GM12878 (cell line): ENCODE measurements around the gene GTSF1L. TPM values are rescaled to one million over a fixed set of nuclear protein-coding genes. Genes with fewer than 3 reads are reported as not detected.
A peak's percentile ranks its signal among the peaks of the same experiment; 100 is the strongest.

ENCODE experiments used
- BCL11A ChIP-seq: IDR thresholded peaks from 2 replicates; pipeline ENCODE4 v1.6.1; 2011; ENCODE audit warnings: low read depth, low read length
- CREM ChIP-seq: IDR thresholded peaks from 2 replicates; pipeline ENCODE4 v1.6.1; 2014; ENCODE audit warnings: antibody characterized with exemption, low read depth
- E4F1 ChIP-seq: fragments of 450-650 bp; IDR thresholded peaks from 2 replicates; pipeline ENCODE4 v1.6.1; 2018; ENCODE audit warnings: borderline replicate concordance, mild to moderate bottlenecking; ENCODE audit not compliant: partially characterized antibody
- HDAC6 ChIP-seq: fragments of 200-600 bp; sonication (generic); IDR thresholded peaks from one replicate; pipeline ENCODE4 v1.8.0; 2017; ENCODE audit warnings: antibody characterized with exemption; ENCODE audit not compliant: unreplicated experiment
- HDGF ChIP-seq: fragments of 450-650 bp; IDR thresholded peaks from 2 replicates; pipeline ENCODE4 v1.6.1; 2016; ENCODE audit warnings: antibody characterized with exemption
- IKZF1 ChIP-seq: fragments of 450-650 bp; conservative IDR thresholded peaks from 2 replicates; pipeline ENCODE4 v1.6.1; 2017; ENCODE audit warnings: antibody characterized with exemption, mild to moderate bottlenecking
- IKZF2 ChIP-seq, 2 experiments: fragments of 450-650 bp; IDR thresholded peaks; 2 replicates each; pipeline ENCODE4 v1.6.1; 2017; ENCODE audit warnings: mild to moderate bottlenecking in 2 of 2, moderate library complexity in 2 of 2
- MTA2 ChIP-seq: fragments of 450-650 bp; IDR thresholded peaks from 2 replicates; pipeline ENCODE4 v1.6.1; 2016; ENCODE audit warnings: low read depth, mild to moderate bottlenecking, moderate library complexity
- NFIC ChIP-seq: IDR thresholded peaks from 2 replicates; pipeline ENCODE4 v1.6.1; 2012; ENCODE audit warnings: low read depth, mild to moderate bottlenecking, inconsistent platforms, low read length, moderate library complexity
- NR2C2 ChIP-seq: IDR thresholded peaks from 2 replicates; pipeline ENCODE4 v1.6.1; 2011; ENCODE audit warnings: borderline replicate concordance, low read depth; ENCODE audit not compliant: control insufficient read depth, insufficient read length
- NR2F1 ChIP-seq: fragments of 450-650 bp; conservative IDR thresholded peaks from 2 replicates; pipeline ENCODE4 v1.6.1; 2017; ENCODE audit warnings: mild to moderate bottlenecking
- PAX5 ChIP-seq: IDR thresholded peaks from 2 replicates; pipeline ENCODE4 v1.6.1; 2011; ENCODE audit warnings: low read depth, low read length, borderline replicate concordance
- POLR2A ChIP-seq: IDR thresholded peaks from 2 replicates; pipeline ENCODE4 v1.6.1; 2011; ENCODE audit warnings: low read depth, mild to moderate bottlenecking, low read length
- POLR2AphosphoS2 ChIP-seq: IDR thresholded peaks from 2 replicates; pipeline ENCODE4 v1.6.1; 2011; ENCODE audit warnings: low read depth, mild to moderate bottlenecking, low read length, improper control_type of control experiment, moderate library complexity
- POU2F2 ChIP-seq: IDR thresholded peaks from 3 replicates; pipeline ENCODE4 v1.6.1; 2011; ENCODE audit warnings: low read depth, mild to moderate bottlenecking, low read length, borderline replicate concordance
- RBBP5 ChIP-seq: fragments of 200-600 bp; sonication (generic); conservative IDR thresholded peaks from 2 replicates; pipeline ENCODE4 v1.6.1; 2016
- RUNX3 ChIP-seq: IDR thresholded peaks from 2 replicates; pipeline ENCODE4 v1.6.1; 2012; ENCODE audit warnings: low read length, inconsistent platforms
- SREBF1 ChIP-seq: IDR thresholded peaks from 2 replicates; pipeline ENCODE4 v1.6.1; 2012; ENCODE audit warnings: mild to moderate bottlenecking, low read length
- SUPT20H ChIP-seq: IDR thresholded peaks from 2 replicates; pipeline ENCODE4 v1.6.1; 2011; ENCODE audit warnings: low read depth, mild to moderate bottlenecking, low read length, moderate library complexity, borderline replicate concordance; ENCODE audit not compliant: control insufficient read depth
- TARDBP ChIP-seq: IDR thresholded peaks from 2 replicates; pipeline ENCODE4 v1.6.1; 2016; ENCODE audit warnings: borderline replicate concordance
- YY1 ChIP-seq: IDR thresholded peaks from 2 replicates; pipeline ENCODE4 v1.6.1; 2011; ENCODE audit warnings: low read depth, mild to moderate bottlenecking, low read length
- ZBTB11 ChIP-seq: fragments of 450-650 bp; formaldehyde crosslinking; IDR thresholded peaks from 2 replicates; pipeline ENCODE4 v1.5.0; 2022; ENCODE audit warnings: mild to moderate bottlenecking, missing genetic modification characterization
- ZNF24 ChIP-seq: fragments of 450-650 bp; IDR thresholded peaks from 2 replicates; pipeline ENCODE4 v1.6.1; 2017; ENCODE audit warnings: antibody characterized with exemption, mild to moderate bottlenecking
- polyA plus RNA-seq, 11 experiments: library from polyadenylated mRNA; depleted of rRNA in 4 of 11; unstranded in 6 of 11; stranded (reverse) in 5 of 11; fragments of >200 nt; fragmentation: Nextera tagmentation in 4 of 11; fragmentation: Illumina TruSeq in 1 of 11; extraction: Ambion mirVana in 4 of 11; extraction: Trizol in 1 of 11; gene quantifications; 1 replicate in 1 of 11; 2 replicates in 10 of 11; pipeline versions ENCODE4 v1.2.1 to v1.2.3, GENCODE V29; 2011 to 2016; ENCODE audit warnings: inconsistent platforms in 2 of 11, missing spikeins in 2 of 11, low read depth in 1 of 11
- total RNA-seq, 4 experiments: library from RNA; depleted of rRNA in 3 of 4; stranded (reverse); fragments of >200 nt in 3 of 4; fragmentation: Illumina TruSeq in 1 of 4; extraction: Trizol in 1 of 4; gene quantifications; 2 replicates each; pipeline versions ENCODE4 v1.2.1 to v1.2.3, GENCODE V29; 2013 to 2021

Gene GTSF1L
- total and polyA plus RNA-seq, 10 of the 15 experiments (the other 5 are each of a cell fraction or from before 2014, with no cell fraction given), result 0.56 to 2.4 (median 1.3) TPM

- TF ChIP-seq ZBTB11, result no peak
- TF ChIP-seq IKZF1, result peak; percentile 77
- no peak for TF ChIP-seq POLR2A
- TF ChIP-seq ZNF24, result no peak
- TF ChIP-seq TARDBP, result 0 out of 2 replicates have a peak, but pooled peaks have one; percentile 3
- TF ChIP-seq IKZF2 (IDR thresholded peaks at IDR 0.05), result peak; percentile 54 to 62; a peak in 3 of 4 replicates
- TF ChIP-seq POU2F2, result 0 out of 3 replicates have a peak, but pooled peaks have one; percentile 17
- no peak for TF ChIP-seq HDAC6
- no peak for TF ChIP-seq SREBF1
- no peak for TF ChIP-seq NR2C2
- 0 out of 2 replicates have a peak, but pooled peaks have one; percentile 38 for TF ChIP-seq NFIC
- peak; percentile 17 for TF ChIP-seq RUNX3
- TF ChIP-seq E4F1, result no peak
- no peak for TF ChIP-seq POLR2AphosphoS2
- TF ChIP-seq HDGF, result no peak
- TF ChIP-seq PAX5, result no peak
- TF ChIP-seq MTA2, result peak; percentile 64
- TF ChIP-seq CREM, result 0 out of 2 replicates have a peak, but pooled peaks have one; percentile 34
- no peak for TF ChIP-seq RBBP5
- no peak for TF ChIP-seq YY1
- no peak for TF ChIP-seq BCL11A
- TF ChIP-seq SUPT20H, result no peak
- TF ChIP-seq NR2F1, result peak; percentile 69
Observed at GRCh38 chr20:43710370-43711044, 16.3 kb downstream of the GTSF1L start (continued).
